ENCODE data around the gene ELMOD3.

The ELMOD3 gene

GRCh38 chr2:85440729-85441128 lies 86.2 kb downstream of the ELMOD3 start:
- Histone ChIP-seq H3K4me1 (ENCODE audit: insufficient read depth, low read length) (no peaks in the 10 kb centered on the region), H3K4me3 (ENCODE audit: low read length) (no peak overlapping the region), H3K36me3 (ENCODE audit: insufficient read depth, low read length) (no peaks in the 10 kb centered on the region), H2AFZ (ENCODE audit: low read depth, low read length) (no peak overlapping the region), H3K9me3 (ENCODE audit: low read length) (no peaks in the 10 kb centered on the region), H3K27me3 (ENCODE audit: insufficient read depth, low read length) (peaks cover 3% of the 10 kb centered on the region)
